Hematopoietic multipotent progenitor cell (in vitro differentiated cells): ENCODE results near the gene EFHC1. TPM values are rescaled to one million over a fixed set of nuclear protein-coding genes. Genes with fewer than 3 reads are reported as not detected.

ENCODE experiments used
- total RNA-seq: library from RNA; depleted of rRNA; stranded (reverse); fragments of >200 nt; gene quantifications from one replicate; pipeline ENCODE4 v1.2.3, GENCODE V29; 2012

The EFHC1 gene
- total RNA-seq, 1 donor = 33.7 TPM

Other genes starting within 250 kb of the EFHC1 start
- under 0.01 TPM for gene IL17A, start 234.0 kb upstream of the EFHC1 start, total RNA-seq
- gene IL17F, start 175.8 kb upstream of the EFHC1 start, total RNA-seq = not detected
- 130 TPM for gene MCM3, start 135.6 kb upstream of the EFHC1 start, total RNA-seq
- gene PAQR8, start 58.2 kb upstream of the EFHC1 start, total RNA-seq = 17.0 TPM
- 8.6 TPM for gene TRAM2, start 156.7 kb downstream of the EFHC1 start, total RNA-seq